IPS DF 6.9 (cell line): ENCODE measurements around the gene NME7.

Experiments
- DNase-seq: peaks from one replicate; pipeline ENCODE4 v3.0.0-alpha.2; 2013; ENCODE audit warnings: low read depth, low spot score
- H3K27ac ChIP-seq: one replicate; pipeline ENCODE4 v1.5.1; 2013; ENCODE audit warnings: low read length, control low read depth
- H3K27me3 ChIP-seq: 2 replicates; pipeline ENCODE4 v1.6.1; 2013; ENCODE audit warnings: mild to moderate bottlenecking, low read length; ENCODE audit not compliant: control insufficient read depth, insufficient read depth
- H3K36me3 ChIP-seq: 2 replicates; pipeline ENCODE4 v1.6.1; 2013; ENCODE audit warnings: low read length; ENCODE audit not compliant: control insufficient read depth, insufficient read depth
- H3K4me1 ChIP-seq: 2 replicates; pipeline ENCODE4 v1.6.1; 2013; ENCODE audit warnings: low read length; ENCODE audit not compliant: control insufficient read depth, insufficient read depth
- H3K4me3 ChIP-seq: 2 replicates; pipeline ENCODE4 v1.5.1; 2013; ENCODE audit warnings: mild to moderate bottlenecking, low read length
- H3K9me3 ChIP-seq: 2 replicates; pipeline ENCODE4 v1.6.1; 2013; ENCODE audit warnings: low read length, inconsistent platforms; ENCODE audit not compliant: control insufficient read depth, insufficient read depth
- WGBS: extraction: QIAGEN DNeasy Blood & Tissue Kit; methylation state at CpG from one replicate; pipeline ENCODE4 v1.1.7; 2013; ENCODE audit warnings: mixed read lengths, missing lambda C conversion rate; ENCODE audit not compliant: insufficient read length, insufficient coverage; 5-methylcytosine and 5-hydroxymethylcytosine counted together

Gene NME7

DNA sequence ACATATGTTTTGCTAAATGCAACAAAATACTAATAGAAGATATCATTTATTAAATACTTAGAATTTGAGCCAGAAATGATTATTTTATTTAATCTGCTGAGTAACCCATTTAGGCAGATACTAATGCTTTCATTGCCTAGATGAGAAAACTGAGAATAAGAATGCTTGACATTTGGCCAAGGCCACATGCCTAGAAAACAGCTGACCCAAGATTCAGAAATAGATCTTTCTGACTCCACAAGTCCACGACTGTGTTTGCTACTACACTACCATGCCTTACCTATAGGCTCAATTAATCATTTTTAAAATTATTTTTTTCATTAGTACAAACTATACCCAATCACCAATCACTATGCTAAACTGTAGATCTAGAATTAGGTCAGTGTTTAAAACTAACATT lies 131.5 kb downstream of the NME7 start:
- Histone ChIP-seq H3K27ac (no peak overlapping the region), H3K27me3 (no peaks in the 10 kb centered on the region), H3K4me1 (no peaks in the 10 kb centered on the region), H3K9me3 (no peaks in the 10 kb centered on the region), H3K36me3 (no peaks in the 10 kb centered on the region), H3K4me3 (no peak overlapping the region)
- DNase-seq, result no peak
- no CpG with 5 or more reads among the region's 1 CpG for WGBS

GRCh38 chr1:169235568-169235967 lies 132.0 kb downstream of the NME7 start:
- Histone ChIP-seq H3K4me1 (no peaks in the 10 kb centered on the region), H3K4me3 (no peak overlapping the region), H3K27ac (no peak overlapping the region), H3K9me3 (no peaks in the 10 kb centered on the region), H3K27me3 (no peaks in the 10 kb centered on the region), H3K36me3 (no peaks in the 10 kb centered on the region)
- WGBS, result no CpG with 5 or more reads among the region's 2 CpGs
- DNase-seq, result no peak

DNA sequence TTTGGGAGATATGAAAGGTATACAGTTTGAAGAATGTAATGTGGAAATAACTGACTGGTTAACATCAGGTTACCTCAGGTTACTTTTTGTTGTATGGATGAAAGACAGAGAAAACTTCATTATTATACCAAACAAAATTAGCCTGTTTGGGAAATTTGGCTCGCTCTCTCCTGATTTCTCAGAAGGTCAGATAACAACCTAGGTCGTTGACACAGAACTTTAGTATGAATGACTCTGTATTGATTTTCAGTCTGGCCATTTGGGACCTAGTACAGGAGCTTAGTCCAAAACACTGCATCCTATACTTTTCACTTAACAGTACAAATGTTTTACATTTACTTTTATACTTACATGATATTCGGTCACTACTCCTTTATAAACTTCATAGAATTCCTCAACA lies 132.8 kb downstream of the NME7 start:
- no peak overlapping the region for H3K27ac ChIP-seq
- no peaks in the 10 kb centered on the region for H3K4me1 ChIP-seq
- no peaks in the 10 kb centered on the region for H3K36me3 ChIP-seq
- DNase-seq, result no peak
- H3K4me3 ChIP-seq, result no peak overlapping the region
- no peaks in the 10 kb centered on the region for H3K9me3 ChIP-seq
- 100% methylated on average over 1 of the region's 3 CpGs for WGBS
- H3K27me3 ChIP-seq, result no peaks in the 10 kb centered on the region

DNA sequence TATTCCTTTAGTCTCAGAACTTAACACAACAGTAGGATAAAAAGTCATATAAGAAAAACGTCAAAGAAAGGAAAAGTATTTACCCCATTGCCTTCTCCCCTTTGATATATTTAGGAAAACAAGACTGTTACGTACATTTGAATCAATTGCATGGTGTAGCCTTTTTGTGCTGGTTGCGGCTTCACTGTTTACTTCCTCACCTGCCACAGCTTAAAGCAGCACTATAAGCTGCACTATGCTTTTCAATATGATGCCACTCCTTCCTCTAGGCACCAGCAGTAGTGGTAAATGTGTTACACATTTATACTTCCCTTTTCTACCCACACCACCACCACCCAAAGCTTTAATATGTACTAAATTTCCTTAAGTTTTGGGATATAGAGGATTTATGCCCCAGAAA lies 150.0 kb downstream of the NME7 start:
- no peaks in the 10 kb centered on the region for H3K27me3 ChIP-seq
- no peaks in the 10 kb centered on the region for H3K9me3 ChIP-seq
- H3K4me1 ChIP-seq, result peaks cover 2% of the 10 kb centered on the region; the same call in 1 of the 2 replicates
- no CpG with 5 or more reads among the region's 3 CpGs for whole genome bisulfite sequencing
- DNase-seq, result no peak
- no peak overlapping the region for H3K27ac ChIP-seq
- H3K4me3 ChIP-seq, result no peak overlapping the region
- H3K36me3 ChIP-seq, result no peaks in the 10 kb centered on the region

- H3K27ac ChIP-seq, result no peak overlapping the region
- H3K4me3 ChIP-seq, result no peak overlapping the region
- no peaks in the 10 kb centered on the region for H3K9me3 ChIP-seq
- no peaks in the 10 kb centered on the region for H3K36me3 ChIP-seq
- H3K27me3 ChIP-seq, result no peaks in the 10 kb centered on the region
- no peak for DNase-seq
- peaks cover 2% of the 10 kb centered on the region; the same call in 1 of the 2 replicates for H3K4me1 ChIP-seq
- no CpG with 5 or more reads among the region's 4 CpGs for WGBS
These were observed 153.0 kb downstream of the NME7 start for GRCh38 chr1:169214598-169214997.

GRCh38 chr1:169212088-169212487 lies 155.5 kb downstream of the NME7 start:
- no peaks in the 10 kb centered on the region for H3K9me3 ChIP-seq
- no peaks in the 10 kb centered on the region for H3K36me3 ChIP-seq
- H3K27ac ChIP-seq, result no peak overlapping the region
- no peak for DNase-seq
- no peaks in the 10 kb centered on the region for H3K4me1 ChIP-seq
- H3K4me3 ChIP-seq, result no peak overlapping the region
- H3K27me3 ChIP-seq, result no peaks in the 10 kb centered on the region

DNA sequence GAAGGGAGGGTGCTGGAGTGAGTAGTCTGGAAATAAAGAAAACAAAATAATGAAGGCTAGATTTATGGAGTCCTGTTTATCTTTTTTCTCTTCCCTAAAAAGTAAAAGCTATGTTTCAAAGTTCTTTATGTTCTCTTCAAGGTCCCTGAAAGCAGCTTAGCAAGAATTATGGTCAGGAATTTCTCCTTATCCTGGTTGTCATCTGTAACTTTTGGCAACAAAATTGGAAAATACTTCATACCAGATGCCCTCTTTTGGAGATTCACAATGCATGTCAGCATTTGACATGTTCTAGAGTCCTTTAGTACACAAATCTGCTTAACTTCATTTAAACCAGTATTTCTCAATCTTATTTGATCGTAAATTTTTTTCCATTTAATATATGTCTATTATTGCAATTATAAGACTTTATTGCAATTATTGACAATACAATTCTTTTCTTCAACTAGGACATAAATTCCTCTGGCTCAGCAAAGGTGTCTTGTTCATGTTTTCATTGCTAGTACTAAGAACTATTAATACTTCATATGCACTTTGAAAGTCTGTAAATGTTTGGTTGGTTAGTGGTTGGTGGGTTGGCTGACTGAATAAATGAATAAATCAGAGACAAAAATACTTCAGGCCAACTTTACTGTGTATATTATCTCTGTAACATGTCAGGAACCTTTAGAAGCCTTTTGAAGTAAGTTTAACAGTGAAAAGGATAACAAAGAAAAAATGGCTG lies 159.6 kb downstream of the NME7 start:
- DNase-seq, result no peak
- H3K36me3 ChIP-seq, result no peaks in the 10 kb centered on the region
- no peak overlapping the region for H3K4me3 ChIP-seq
- WGBS, result 100% methylated on average over 1 of the region's 1 CpG
- H3K9me3 ChIP-seq, result no peaks in the 10 kb centered on the region
- no peaks in the 10 kb centered on the region for H3K27me3 ChIP-seq
- H3K4me1 ChIP-seq, result no peaks in the 10 kb centered on the region
- no peak overlapping the region for H3K27ac ChIP-seq

- no peak for DNase-seq
- Histone ChIP-seq H3K36me3 (no peaks in the 10 kb centered on the region), H3K4me1 (peaks cover 2% of the 10 kb centered on the region; the same call in 1 of the 2 replicates), H3K4me3 (no peak overlapping the region), H3K9me3 (no peaks in the 10 kb centered on the region), H3K27ac (no peak overlapping the region), H3K27me3 (no peaks in the 10 kb centered on the region)
These were observed 163.4 kb downstream of the NME7 start for GRCh38 chr1:169204157-169204556.

- Histone ChIP-seq H3K36me3 (no peaks in the 10 kb centered on the region), H3K9me3 (no peaks in the 10 kb centered on the region), H3K27me3 (no peaks in the 10 kb centered on the region), H3K4me3 (no peak overlapping the region), H3K4me1 (peaks cover 2% of the 10 kb centered on the region; the same call in 1 of the 2 replicates), H3K27ac (no peak overlapping the region)
- no CpG with 5 or more reads among the region's 3 CpGs for WGBS
- DNase-seq, result no peak
These were observed 164.6 kb downstream of the NME7 start for GRCh38 chr1:169202791-169203665.

DNA sequence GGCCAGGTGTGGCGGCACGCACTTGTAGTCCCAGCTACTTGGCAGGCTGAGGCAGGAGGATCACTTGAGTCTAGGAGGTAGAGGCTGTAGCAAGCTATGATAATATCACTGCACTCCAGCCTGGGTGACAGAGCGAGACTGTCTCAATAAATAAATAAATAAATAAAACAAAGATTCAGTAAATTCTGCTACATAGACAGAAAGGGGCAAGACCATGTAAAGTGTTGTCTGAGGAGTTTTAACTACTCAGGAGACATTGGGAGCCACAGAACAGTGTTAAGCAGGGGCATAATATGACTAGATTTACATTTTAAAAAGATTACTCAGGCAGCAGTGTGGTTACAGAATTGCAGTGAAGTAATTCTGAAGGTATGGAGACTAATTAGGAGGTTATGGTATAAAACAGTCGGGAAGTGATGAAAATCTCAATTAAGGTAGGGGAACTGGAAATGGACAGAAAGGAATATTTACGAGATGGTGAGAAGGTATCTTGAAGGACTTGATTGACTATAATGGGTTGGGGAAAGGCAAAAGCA lies 166.4 kb downstream of the NME7 start:
- H3K27me3 ChIP-seq, result no peaks in the 10 kb centered on the region
- no peak overlapping the region for H3K27ac ChIP-seq
- H3K4me3 ChIP-seq, result no peak overlapping the region
- DNase-seq, result no peak
- WGBS, result 100% methylated on average over 1 of the region's 5 CpGs
- peaks cover 2% of the 10 kb centered on the region; the same call in 1 of the 2 replicates for H3K4me1 ChIP-seq
- H3K9me3 ChIP-seq, result no peaks in the 10 kb centered on the region
- no peaks in the 10 kb centered on the region for H3K36me3 ChIP-seq
